CD4-positive, alpha-beta T cell treated with Interleukin-21 for 1 hour (primary cell): Measurements from ENCODE around the gene ACSF2.
"Not testable (repeated sequence)": the region's sequence is repeated elsewhere in the genome, so short reads cannot be mapped to it uniquely, and the experiment has no call there.

Experiments
- DNase-seq: peaks from one replicate; pipeline ENCODE4 v3.0.0-alpha.2; 2020

ACSF2 gene

DNA sequence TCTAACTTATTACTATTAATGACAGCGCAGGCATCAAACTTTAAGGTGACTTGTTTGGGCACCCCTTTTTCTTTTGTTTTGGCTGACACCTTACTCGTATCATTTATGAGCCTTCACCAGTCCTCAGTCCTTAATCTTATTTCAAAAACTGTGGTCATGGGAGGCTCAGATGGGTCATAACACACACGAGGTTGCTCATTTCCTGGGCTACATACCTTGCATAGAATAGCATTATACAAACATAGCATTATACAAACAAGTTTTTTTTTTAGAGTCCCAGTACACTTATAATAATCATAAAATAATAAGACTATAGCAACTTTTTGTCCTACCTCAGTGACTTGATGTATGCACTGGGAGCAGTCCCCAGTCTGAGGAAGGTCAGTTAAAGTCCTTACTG lies 11.2 kb upstream of the ACSF2 start:
- DNase-seq, result no peak

DNA sequence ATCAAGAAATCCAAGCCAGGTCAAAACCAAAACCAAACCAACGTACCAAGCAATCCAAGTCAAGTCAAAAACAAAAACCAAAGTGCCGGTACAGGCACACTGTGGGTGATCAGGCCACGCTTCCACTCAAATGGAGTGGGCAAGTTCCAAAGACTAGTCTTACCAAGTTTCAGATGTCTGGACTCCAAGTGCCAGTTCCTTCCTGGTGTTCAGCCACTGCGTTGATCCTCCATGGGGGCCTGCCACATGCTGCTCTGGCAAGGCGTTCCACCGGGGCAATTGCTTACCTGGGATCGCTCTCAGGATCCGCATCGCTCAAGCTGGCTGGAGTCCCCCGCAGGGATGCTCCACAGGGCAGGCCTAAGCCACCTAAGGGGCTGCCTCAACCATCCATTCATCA lies 6.4 kb upstream of the ACSF2 start:
- not testable (repeated sequence) for DNase-seq

GRCh38 chr17:50420419-50421112 lies 5.5 kb upstream of the ACSF2 start:
- no peak for DNase-seq

DNA sequence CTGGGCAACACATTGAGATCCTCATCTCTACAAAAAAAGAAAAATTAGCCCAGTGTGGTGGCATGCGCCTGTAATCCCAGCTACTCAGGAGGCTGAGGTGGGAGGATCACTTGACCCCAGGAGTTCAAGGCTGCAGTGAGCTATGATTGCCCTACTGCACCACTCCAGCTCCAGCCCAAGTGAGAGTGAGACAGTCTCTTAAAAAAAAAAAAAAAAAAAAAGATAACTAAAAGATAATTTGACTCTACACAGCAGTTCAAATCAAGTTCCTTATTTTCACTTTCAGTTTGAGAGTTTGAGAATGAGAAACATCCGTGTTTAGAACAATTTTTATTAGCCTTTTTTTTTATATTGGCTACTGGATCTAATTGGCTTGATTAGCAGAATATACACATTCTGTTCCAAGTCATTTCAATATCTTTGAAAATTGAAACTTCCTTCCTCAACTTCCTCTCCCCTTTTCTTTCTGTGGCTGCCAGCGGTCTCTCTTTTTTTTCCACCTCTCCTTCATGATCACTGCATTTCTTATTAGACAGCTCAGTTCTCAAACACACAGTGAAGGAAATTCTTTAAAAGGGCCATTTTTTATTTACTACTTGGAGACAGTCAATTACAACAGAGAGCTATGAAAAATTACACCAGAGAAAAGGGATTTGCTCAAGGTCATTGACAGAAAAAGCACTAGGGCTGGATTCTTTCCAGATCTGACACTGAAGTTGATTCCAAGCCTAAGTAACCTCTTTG lies 4.5 kb upstream of the ACSF2 start:
- DNase-seq, result peak; percentile 18

DNA sequence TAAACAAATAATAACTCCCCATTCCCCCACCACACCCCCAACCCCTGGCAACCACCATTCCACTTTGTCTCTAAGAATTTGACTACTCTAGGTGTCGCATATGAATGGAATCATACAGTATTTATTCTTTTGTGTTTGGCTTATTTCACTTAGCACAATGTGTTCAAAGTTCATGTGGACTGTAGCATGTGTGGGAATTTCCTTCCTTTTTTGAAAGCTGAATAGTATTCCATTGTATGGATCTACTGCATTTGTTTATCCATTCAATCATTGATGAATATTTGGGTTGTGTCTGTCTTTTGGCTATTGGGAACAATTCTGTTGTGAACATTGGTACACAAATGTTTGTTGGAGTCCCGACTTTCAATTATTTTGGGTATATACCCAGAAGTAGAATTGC lies 3.3 kb upstream of the ACSF2 start:
- no peak for DNase-seq

- no peak for DNase-seq
Measured at GRCh38 chr17:50423553-50424159, 2.4 kb upstream of the ACSF2 start.

GRCh38 chr17:50424246-50424995 lies 1.6 kb upstream of the ACSF2 start:
- no peak for DNase-seq

- DNase-seq, result no peak
Measured at GRCh38 chr17:50424996-50425681, 879 bp upstream of the ACSF2 start.

DNA sequence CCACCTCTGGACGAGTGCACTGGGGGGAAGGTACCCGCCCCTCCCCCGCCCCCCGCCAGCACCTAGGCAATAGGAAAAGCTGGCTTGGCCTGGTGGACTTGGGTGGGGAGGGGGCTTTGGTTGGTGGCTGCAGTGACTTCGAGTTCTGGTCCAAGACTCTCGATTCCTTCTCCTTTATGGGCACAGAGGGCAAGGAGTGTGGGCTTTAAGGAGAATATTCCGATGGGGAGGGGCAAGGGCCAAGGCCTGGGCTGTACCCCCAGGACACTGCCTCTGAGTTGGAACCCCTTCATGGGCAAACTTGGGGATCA lies 409 bp downstream of the ACSF2 start:
- DNase-seq, result no peak

DNA sequence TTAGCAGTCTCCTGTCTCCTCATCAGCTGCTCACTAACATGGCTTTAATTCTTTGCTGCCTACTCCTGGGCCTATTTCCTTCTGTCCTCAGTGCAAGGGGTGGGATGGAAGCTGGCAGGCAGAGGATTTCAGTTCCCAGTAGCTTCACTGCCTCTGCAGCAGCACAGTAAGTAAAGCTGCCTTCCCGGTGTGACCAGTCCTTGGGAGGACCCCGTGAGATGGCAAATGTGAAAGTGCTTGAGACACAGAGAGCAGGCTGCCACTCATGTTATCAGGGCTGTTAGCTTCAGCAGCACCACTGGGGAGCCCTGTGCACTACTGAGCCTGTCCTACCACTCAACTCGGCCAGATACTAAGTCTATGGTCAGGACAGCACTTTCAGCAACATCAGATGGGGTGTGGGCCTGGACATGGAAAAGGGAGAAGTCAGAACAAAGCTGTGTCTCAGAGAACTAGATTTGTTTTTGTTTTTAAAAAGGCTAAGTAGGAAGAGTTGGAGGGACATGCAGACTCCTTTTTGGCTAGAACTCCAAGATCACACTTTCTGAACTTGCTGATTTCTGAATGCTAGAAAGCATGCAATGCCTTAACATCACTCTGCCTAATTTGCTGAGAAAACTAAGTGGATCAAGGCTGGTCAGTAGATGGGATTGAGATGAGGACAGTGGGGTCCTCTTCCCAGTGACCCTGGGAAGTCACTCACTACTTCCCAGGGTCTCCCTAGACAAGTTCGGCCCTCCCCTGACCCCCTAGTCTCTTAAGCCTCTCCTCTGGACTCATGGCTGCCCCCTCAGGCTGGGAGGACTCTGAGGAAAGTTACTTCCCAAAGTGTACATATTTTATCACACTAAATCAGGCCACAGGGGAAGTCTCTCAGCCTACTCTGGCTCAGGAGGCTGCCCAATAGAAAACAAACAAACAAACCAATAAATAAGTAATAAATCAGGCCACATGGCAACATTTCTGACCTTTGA lies 1.1 kb downstream of the ACSF2 start:
- peak; percentile 17 for DNase-seq

- DNase-seq, result not testable (repeated sequence)
Measured at GRCh38 chr17:50428126-50428525, 2.1 kb downstream of the ACSF2 start.

- no peak for DNase-seq
Measured at GRCh38 chr17:50428831-50429424, 2.9 kb downstream of the ACSF2 start.

DNA sequence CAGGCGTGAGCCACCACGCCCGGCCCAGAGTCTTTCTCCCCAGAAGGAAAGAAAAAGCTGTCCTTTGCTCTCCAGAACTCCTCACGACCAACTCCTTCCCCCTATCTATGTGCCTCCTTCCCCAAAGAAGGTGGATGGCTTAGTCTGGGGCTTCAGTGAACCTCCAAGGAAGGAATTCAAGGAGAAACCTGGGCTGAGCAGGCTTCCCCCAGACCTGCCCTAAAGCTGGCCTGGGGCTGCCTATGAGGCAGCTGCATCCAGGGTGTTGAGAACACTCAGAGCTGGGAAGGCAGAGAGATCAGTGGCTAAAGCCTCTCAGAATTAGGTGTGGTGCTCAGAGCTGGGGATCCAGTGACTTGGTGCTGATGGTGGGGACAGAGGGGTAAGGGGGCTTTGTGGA lies 3.8 kb downstream of the ACSF2 start:
- DNase-seq, result no peak

- DNase-seq, result no peak
Measured at GRCh38 chr17:50430821-50431618, 5.0 kb downstream of the ACSF2 start.

DNA sequence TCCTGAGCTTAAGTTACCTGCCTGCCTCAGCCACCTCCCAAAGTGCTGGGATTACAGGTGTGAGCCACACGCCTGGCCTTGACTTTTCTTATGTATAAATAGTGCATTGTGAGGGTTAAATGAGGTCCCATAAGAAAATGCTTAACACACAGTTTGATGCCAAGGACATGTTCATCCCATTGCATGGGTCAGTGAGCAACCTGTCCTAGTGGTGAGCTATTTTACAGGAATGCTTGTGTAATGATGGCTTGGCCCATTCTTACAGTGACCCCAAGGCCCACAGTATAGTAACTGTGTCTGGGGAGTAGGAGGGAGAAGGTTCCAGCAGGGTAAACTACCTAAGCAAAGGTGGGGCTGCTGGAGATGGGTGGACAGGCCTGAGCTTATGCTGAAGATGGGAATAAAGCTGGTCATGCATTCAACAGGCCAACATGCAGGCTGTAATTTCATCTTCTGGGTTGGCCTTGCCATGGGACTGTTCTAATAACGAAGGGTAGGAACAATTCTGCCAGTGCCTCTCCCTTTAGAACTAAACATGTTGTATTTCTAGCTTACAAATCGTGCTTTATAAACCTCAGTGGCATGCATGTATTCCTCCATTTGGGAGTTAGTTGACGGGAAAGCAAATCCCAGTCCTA lies 6.2 kb downstream of the ACSF2 start:
- no peak for DNase-seq

DNA sequence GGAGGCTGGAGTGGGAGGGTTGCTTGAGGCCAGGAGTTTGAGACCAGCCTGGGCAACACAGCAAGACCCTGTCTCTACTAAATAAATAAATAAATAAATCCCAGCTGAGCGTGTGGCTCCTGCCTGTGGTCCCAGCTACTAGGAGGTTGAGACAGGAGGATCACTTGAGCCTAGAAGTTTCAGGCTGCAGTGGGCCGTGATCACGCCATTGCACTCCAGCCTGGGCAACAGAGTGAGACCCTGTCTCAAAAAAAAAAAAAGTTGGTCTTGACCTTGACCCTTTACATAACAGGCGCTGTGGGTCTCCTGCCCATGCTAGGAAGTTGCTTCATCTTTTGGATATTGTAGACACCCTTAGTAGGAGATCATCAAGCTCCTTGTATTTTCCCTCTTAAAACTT lies 11.4 kb downstream of the ACSF2 start:
- no peak for DNase-seq

DNA sequence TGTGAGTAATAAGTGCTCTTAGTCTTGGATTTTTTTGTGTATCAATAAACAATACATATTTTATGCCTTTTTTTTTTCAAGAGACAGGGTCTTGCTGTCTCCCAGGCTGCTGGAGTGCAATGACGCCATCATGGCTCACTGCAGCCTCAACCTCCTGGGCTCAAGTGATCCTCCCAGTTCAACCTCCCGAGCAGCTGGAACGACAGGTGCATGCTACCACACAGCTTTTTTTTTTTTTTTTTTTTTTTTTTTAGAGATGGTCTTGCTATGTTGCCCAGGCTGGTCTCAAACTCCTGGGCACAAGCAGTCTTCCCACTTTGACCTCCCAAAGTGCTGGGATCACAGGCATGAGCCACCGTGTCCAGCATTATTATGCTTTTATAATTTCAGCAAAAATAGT lies 13.0 kb downstream of the ACSF2 start:
- no peak for DNase-seq

DNA sequence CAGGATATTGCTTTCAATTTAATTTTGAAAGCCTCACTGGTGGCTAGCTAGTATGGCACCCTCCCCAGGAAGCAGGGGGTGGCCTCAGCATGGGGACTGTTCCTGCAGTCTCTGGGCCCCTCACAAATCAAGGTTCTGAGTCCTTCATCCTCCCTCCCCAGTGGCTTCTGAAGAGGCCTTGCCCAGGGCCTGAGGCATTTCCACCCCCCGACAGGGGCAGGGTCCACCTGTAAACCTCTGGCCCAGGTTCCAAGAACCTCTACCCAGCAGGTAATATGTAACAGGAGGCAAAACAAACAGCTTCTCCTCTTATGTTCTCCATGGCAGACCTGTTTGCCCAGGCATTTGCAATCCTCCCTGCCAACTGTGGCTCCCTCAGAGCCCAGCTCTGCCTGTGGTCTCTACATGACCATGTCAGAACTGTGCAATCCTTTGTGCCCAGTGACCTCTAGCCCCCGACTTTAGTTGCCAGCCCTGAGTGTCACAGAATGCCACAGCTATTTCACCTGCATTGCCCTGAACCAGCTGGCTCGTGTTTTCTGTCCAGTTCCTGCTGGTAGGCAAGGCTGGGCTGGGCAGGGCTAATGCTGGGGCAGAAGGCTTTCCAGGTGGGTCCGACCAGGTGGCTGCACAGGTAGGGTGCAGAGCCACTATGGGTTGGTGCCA lies 14.3 kb downstream of the ACSF2 start:
- no peak for DNase-seq
